BE2C (cell line): Measurements from ENCODE around the gene FOXN1.

ENCODE experiments used
- DNase-seq: peaks from one replicate; pipeline ENCODE4 v3.0.0-alpha.2; 2020
- H3K27me3 ChIP-seq: fragments of 250-450 bp; sonication (Bioruptor Pico); 2 replicates; pipeline ENCODE4 v1.5.1; 2020; ENCODE audit warnings: mild to moderate bottlenecking
- H3K36me3 ChIP-seq: fragments of 250-450 bp; sonication (Bioruptor Pico); 2 replicates; pipeline ENCODE4 v1.5.1; 2020; ENCODE audit warnings: mild to moderate bottlenecking
- H3K4me1 ChIP-seq: fragments of 250-450 bp; sonication (Bioruptor Pico); 2 replicates; pipeline ENCODE4 v1.5.1; 2020
- H3K4me3 ChIP-seq: 2 replicates; pipeline ENCODE4 v1.5.1; 2011; ENCODE audit warnings: low read depth, low read length
- H3K9me3 ChIP-seq: fragments of 250-450 bp; sonication (Bioruptor Pico); 2 replicates; pipeline ENCODE4 v1.5.1; 2020
- TF ChIP-seq, protein P1 (sequence below): IDR thresholded peaks from 2 replicates; pipeline ENCODE4 v1.5.1; 2012; ENCODE audit warnings: mild to moderate bottlenecking, low read depth, low read length

Gene FOXN1

DNA sequence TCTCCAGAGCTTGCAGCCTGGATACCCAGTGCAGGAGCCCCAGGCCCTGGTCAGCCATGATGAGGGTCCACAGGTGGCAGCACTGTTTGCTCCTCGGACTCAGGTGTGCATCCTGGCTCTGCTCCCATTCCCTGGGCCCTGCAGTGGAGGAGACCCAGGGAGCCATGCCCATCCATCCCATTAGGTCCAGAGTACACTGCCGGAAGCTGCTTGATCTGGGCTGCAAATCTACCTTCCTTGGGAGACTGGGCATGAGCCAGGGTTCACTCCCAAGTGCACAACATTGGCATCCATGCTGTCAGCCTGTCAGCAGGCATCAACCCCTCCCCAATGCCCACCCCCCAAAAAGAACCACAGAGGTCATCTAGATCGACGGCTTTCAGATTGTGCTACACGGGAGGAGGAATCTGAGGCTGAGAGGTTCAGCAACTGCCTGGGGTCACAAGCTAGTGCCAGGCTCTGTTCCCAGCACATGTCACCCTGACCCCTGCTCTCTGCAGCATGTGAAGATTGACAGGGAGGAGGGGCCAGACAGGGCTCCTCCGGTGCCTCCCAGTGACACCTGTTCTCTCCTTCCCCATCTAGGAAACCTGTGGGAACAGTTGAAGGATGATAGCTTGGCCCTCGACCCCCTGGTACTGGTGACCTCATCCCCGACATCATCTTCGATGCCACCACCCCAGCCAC is 30.5 kb downstream of the FOXN1 start:
- H3K27me3 ChIP-seq, result no peaks in the 10 kb centered on the region
- H3K4me3 ChIP-seq, result no peak overlapping the region
- DNase-seq, result no peak
- TF ChIP-seq, protein P1, sequence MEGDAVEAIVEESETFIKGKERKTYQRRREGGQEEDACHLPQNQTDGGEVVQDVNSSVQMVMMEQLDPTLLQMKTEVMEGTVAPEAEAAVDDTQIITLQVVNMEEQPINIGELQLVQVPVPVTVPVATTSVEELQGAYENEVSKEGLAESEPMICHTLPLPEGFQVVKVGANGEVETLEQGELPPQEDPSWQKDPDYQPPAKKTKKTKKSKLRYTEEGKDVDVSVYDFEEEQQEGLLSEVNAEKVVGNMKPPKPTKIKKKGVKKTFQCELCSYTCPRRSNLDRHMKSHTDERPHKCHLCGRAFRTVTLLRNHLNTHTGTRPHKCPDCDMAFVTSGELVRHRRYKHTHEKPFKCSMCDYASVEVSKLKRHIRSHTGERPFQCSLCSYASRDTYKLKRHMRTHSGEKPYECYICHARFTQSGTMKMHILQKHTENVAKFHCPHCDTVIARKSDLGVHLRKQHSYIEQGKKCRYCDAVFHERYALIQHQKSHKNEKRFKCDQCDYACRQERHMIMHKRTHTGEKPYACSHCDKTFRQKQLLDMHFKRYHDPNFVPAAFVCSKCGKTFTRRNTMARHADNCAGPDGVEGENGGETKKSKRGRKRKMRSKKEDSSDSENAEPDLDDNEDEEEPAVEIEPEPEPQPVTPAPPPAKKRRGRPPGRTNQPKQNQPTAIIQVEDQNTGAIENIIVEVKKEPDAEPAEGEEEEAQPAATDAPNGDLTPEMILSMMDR, result no peak
- no peaks in the 10 kb centered on the region for H3K4me1 ChIP-seq
- no peaks in the 10 kb centered on the region for H3K9me3 ChIP-seq
- no peaks in the 10 kb centered on the region for H3K36me3 ChIP-seq

DNA sequence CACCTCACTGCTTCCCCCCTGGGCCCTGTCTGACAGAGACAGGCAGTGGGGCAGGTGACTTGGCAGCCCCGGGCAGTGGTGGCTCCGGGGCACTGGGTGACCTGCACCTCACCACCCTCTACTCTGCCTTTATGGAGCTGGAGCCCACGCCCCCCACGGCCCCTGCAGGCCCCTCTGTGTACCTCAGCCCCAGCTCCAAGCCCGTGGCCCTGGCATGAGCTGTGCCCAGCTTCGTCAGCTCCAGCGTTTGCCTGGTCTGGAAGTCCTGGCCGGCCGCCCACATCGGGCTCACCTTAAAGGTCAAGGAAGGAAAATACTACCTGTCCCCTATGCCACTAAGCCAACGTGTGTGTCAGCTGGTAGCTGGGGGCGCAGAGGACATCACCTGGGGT is 31.1 kb downstream of the FOXN1 start:
- Histone ChIP-seq H3K4me3 (no peak overlapping the region), H3K4me1 (no peaks in the 10 kb centered on the region), H3K36me3 (no peaks in the 10 kb centered on the region), H3K9me3 (no peaks in the 10 kb centered on the region), H3K27me3 (no peaks in the 10 kb centered on the region)
- DNase-seq, result no peak
- TF ChIP-seq, protein P1, result no peak

DNA sequence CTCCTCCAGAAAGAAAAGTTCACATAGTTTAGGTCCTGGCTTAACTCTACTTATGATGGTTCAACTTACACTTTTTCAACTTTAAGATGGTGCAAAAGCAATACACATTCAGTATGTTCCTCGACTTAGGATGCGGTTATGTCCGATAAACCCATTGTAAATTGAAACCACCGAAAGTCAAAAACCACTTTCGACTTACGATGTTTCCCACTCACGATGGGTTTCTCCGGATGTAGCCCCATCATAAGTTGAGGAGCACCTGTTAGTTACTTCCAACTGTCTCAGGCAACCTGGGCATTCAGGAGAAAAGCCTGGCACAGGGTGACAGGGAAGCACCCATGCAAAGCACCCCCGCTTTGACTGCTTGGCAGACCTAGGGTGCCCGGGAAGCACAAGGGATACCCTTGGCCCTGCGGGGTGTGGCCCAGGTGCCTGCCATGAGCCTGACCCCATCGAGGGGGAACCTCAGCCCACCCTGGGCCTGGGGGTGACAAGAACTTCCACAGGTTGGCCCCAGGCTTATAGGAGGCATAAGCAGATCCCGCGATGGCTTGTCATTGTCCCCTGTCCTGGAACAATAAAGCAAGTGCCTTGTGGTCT is 32.2 kb downstream of the FOXN1 start:
- DNase-seq, result no peak
- TF ChIP-seq, protein P1, result no peak
- H3K4me3 ChIP-seq, result no peak overlapping the region
- no peaks in the 10 kb centered on the region for H3K27me3 ChIP-seq
- H3K9me3 ChIP-seq, result no peaks in the 10 kb centered on the region
- no peaks in the 10 kb centered on the region for H3K36me3 ChIP-seq
- H3K4me1 ChIP-seq, result no peaks in the 10 kb centered on the region

DNA sequence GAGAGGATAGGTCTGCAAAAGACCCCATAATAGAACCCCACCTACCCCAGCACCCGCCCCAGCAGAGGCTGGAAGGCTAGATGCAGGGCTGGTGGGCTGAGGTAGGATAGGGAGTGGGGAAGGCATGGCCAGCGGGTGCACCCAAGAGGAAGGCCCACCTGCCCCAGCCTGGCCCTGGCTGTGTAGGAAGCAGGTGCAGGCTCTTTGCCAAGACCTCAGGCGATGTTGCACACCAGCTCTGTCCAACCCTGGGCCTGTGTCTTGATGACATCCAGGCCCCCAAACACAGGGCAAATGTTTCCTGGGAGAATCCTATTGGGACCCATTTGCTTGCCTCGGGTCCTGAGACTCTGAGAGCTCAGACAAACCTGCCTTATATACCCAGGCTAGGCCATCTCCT is 34.1 kb downstream of the FOXN1 start:
- peak; percentile 33 for DNase-seq
- TF ChIP-seq, protein P1, result no peak
- Histone ChIP-seq H3K4me3 (no peak overlapping the region), H3K36me3 (no peaks in the 10 kb centered on the region), H3K4me1 (no peaks in the 10 kb centered on the region), H3K9me3 (no peaks in the 10 kb centered on the region), H3K27me3 (no peaks in the 10 kb centered on the region)

DNA sequence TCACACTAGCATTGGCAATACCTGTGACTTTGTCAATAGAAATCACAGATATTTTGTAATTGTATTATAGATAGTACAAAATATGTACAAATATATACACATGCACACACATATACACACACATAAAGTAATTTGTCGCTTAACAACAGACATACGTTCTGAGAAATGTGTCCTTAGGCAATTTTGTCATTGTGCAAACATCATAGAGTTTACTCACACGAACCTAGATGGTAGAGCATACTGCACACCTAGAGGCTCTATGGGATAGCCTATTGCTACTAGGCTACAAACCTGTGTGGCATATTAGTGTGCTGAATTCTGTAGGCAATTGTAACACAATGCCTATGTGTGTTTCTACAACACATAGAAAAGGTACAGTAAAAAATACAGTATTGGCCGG is 35.3 kb downstream of the FOXN1 start:
- TF ChIP-seq, protein P1, result no peak
- H3K36me3 ChIP-seq, result no peaks in the 10 kb centered on the region
- H3K27me3 ChIP-seq, result no peaks in the 10 kb centered on the region
- H3K4me3 ChIP-seq, result no peak overlapping the region
- no peaks in the 10 kb centered on the region for H3K4me1 ChIP-seq
- H3K9me3 ChIP-seq, result no peaks in the 10 kb centered on the region
- no peak for DNase-seq

DNA sequence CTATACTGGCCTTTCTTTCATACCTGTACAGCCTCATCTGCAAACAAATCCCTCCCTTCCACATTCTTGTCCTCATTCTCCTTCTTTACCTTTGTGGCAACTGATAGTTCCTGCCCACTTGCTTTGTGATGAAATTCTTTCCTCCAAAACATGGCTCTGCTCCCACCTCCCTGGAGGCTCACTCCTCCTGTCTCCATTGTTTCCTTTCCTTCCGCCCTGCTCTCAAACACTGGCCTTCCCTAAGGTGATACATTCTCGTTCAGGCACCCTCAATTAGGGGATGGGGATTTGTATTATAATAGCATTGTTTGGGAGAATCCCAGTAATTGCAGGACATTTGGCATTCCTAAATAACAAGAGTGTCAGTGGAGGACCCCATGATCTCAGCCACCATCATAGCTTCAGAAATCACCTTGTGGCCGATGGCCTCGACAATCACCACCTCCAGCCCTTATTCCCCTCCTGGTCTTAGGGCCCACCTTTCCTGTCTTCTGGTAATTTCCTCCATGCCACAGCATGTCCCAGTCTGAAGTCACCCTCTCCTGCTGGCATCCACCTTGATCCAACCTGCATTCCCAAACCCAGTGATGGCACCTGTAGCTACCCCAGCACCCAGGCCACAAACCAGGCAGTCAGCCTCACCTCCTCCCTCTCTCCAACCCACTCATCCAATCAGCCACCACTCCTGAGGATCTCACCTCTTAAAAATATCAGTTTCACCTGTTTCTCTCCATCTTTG is 38.4 kb downstream of the FOXN1 start:
- H3K27me3 ChIP-seq, result no peaks in the 10 kb centered on the region
- H3K9me3 ChIP-seq, result no peaks in the 10 kb centered on the region
- no peaks in the 10 kb centered on the region for H3K36me3 ChIP-seq
- H3K4me1 ChIP-seq, result no peaks in the 10 kb centered on the region
- DNase-seq, result no peak
- TF ChIP-seq, protein P1, result no peak
- H3K4me3 ChIP-seq, result no peak overlapping the region
